ENCODE data around the gene PTPRE.

PTPRE gene

GRCh38 chr10:127882801-127883459 lies 24.0 kb upstream of the PTPRE start:
- DNase-seq, result no peak

- no peak for DNase-seq
Measured at GRCh38 chr10:127883516-127883915, 23.4 kb upstream of the PTPRE start.

- DNase-seq, result no peak
Measured at GRCh38 chr10:127884501-127884900, 22.4 kb upstream of the PTPRE start.

GRCh38 chr10:127886371-127887051 lies 20.4 kb upstream of the PTPRE start:
- no peak for DNase-seq

GRCh38 chr10:127887541-127888415 lies 19.1 kb upstream of the PTPRE start:
- DNase-seq, result no peak

GRCh38 chr10:127888521-127889312 lies 18.2 kb upstream of the PTPRE start:
- DNase-seq, result no peak

GRCh38 chr10:127889605-127890195 lies 17.2 kb upstream of the PTPRE start:
- no peak for DNase-seq

- no peak for DNase-seq
Measured at GRCh38 chr10:127890216-127890615, 16.7 kb upstream of the PTPRE start.

GRCh38 chr10:127890832-127891334 lies 16.0 kb upstream of the PTPRE start:
- no peak for DNase-seq

GRCh38 chr10:127892743-127893142 lies 14.2 kb upstream of the PTPRE start, which contains the start of gene CLRN3:
Gene CLRN3, minus strand, starts transcription at chr10:127892941. Its CDS starts 157 bp downstream, at chr10:127892784.
- DNase-seq, result no peak

- DNase-seq, result no peak
Measured at GRCh38 chr10:127894146-127894545, 12.8 kb upstream of the PTPRE start.

- DNase-seq, result no peak
Measured at GRCh38 chr10:127896590-127896989, 10.3 kb upstream of the PTPRE start.

- DNase-seq, result no peak
Measured at GRCh38 chr10:127897177-127897576, 9.7 kb upstream of the PTPRE start.

GRCh38 chr10:127899766-127900387 lies 7.0 kb upstream of the PTPRE start:
- no peak for DNase-seq

GRCh38 chr10:127903789-127904188 lies 3.1 kb upstream of the PTPRE start:
- no peak for DNase-seq

- DNase-seq, result no peak
Measured at GRCh38 chr10:127904311-127905000, 2.4 kb upstream of the PTPRE start.

GRCh38 chr10:127905001-127905847 lies 1.7 kb upstream of the PTPRE start:
- no peak for DNase-seq

- DNase-seq, result no peak
Measured at GRCh38 chr10:127905848-127906261, 1.0 kb upstream of the PTPRE start.

GRCh38 chr10:127907411-127908105 lies 655 bp downstream of the PTPRE start:
- peak; percentile 18 to 26 for DNase-seq

Data from activated CD4-positive, alpha-beta T cell treated with anti-CD3 and anti-CD28 coated beads for 4 hours (primary cell).